SJCRH30 (cell line): ENCODE data around the gene KMT5C. TPM values are rescaled to one million over a fixed set of nuclear protein-coding genes. Genes with fewer than 3 reads are reported as not detected.
A peak's percentile ranks its signal among the peaks of the same experiment; 100 is the strongest.

Experiments used
- DNase-seq, 2 experiments: peaks; one replicate each; pipeline ENCODE4 v3.0.0-alpha.2; 2015 to 2020
- H3K27ac ChIP-seq: fragments of 250-450 bp; sonication (Bioruptor Pico); 2 replicates; pipeline ENCODE4 v1.5.1; 2020; ENCODE audit warnings: mild to moderate bottlenecking, moderate library complexity
- H3K27me3 ChIP-seq: fragments of 250-450 bp; sonication (Bioruptor Pico); 2 replicates; pipeline ENCODE4 v1.5.1; 2020; ENCODE audit warnings: mild to moderate bottlenecking, moderate library complexity
- H3K36me3 ChIP-seq: fragments of 250-450 bp; sonication (Bioruptor Pico); 2 replicates; pipeline ENCODE4 v1.5.1; 2020; ENCODE audit warnings: mild to moderate bottlenecking, moderate library complexity
- H3K4me1 ChIP-seq: fragments of 250-450 bp; sonication (Bioruptor Pico); 2 replicates; pipeline ENCODE4 v1.5.1; 2020; ENCODE audit warnings: mild to moderate bottlenecking, moderate library complexity
- H3K4me3 ChIP-seq: fragments of 250-450 bp; sonication (Bioruptor Pico); 2 replicates; pipeline ENCODE4 v1.5.1; 2020; ENCODE audit warnings: mild to moderate bottlenecking, moderate library complexity
- H3K9me3 ChIP-seq: fragments of 250-450 bp; sonication (Bioruptor Pico); replicated peaks from 2 replicates; pipeline ENCODE4 v1.5.1; 2020; ENCODE audit warnings: mild to moderate bottlenecking, moderate library complexity
- total RNA-seq: library from RNA; depleted of rRNA; stranded (reverse); fragments of >200 nt; shearing (Covaris generic); gene quantifications from 2 replicates; pipeline ENCODE4 v1.2.3, GENCODE V29; 2014; rRNA removed

Gene KMT5C
- 21.2 and 21.6 TPM in 2 replicates for total RNA-seq

DNA sequence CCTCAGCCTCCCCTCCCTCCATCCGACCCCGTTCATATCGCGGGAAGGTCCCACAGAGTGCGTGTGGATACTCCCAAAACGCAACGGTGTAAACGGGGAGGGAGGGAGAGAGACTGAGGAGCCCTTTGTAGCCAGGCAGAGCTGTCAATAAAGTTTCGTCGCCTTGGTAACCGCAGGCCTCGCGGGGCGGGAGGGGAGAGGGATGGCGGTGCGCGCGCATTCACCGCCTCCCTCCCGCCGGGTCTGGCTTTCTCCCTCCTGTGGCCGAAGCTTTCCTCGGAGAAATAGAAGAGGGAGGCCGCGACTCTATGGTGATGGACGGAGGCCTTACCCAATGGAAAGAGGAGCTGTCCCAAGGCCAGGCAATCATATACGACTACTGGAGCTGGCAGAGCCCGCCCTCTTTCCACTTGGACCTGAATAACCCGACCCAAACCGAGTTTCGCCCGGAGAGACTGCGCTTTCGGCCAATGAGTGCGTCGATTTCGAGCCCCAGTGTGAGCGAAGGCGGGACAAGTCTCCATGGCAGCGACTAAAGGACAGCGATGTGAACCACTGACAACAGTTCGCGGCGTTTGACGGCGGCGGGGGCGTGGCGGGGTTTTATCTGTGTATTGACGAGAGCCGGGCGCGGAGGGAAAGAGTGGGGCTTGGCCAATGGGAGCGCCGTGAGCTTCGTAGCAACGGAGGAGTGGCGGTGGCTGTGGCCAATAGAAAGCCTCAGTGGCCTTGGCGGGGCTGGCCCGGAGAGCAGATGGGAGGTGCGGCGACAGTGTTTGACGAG lies at the start of gene KMT5C:
KMT5C (plus strand) TSS at position 772 of the 784 bp plus-strand sequence. CDS start 2,061 bp downstream, outside the sequence.
- no peaks in the 10 kb centered on the region for H3K27me3 ChIP-seq
- peaks cover 4% of the 10 kb centered on the region; the same call in 1 of the 2 replicates for H3K36me3 ChIP-seq
- peak within 1 kb of the TSS; percentile 91 for H3K27ac ChIP-seq
- no peaks in the 10 kb centered on the region for H3K9me3 ChIP-seq
- peak; percentile 100 for DNase-seq
- H3K4me3 ChIP-seq: peak within 1 kb of the TSS; percentile 73
- peaks cover 12% of the 10 kb centered on the region for H3K4me1 ChIP-seq

GRCh38 chr19:55297267-55297666 lies 42.4 kb upstream of the KMT5C start:
- no peak overlapping the region for H3K4me3 ChIP-seq
- peaks cover 2% of the 10 kb centered on the region; the same call in 1 of the 2 replicates for H3K36me3 ChIP-seq
- H3K9me3 ChIP-seq: no peaks in the 10 kb centered on the region
- no peaks in the 10 kb centered on the region for H3K4me1 ChIP-seq
- no peak overlapping the region for H3K27ac ChIP-seq
- H3K27me3 ChIP-seq: no peaks in the 10 kb centered on the region
- DNase-seq: no peak

GRCh38 chr19:55299991-55300390 lies 39.7 kb upstream of the KMT5C start:
- Histone ChIP-seq H3K36me3 (peaks cover 3% of the 10 kb centered on the region; the same call in 1 of the 2 replicates), H3K4me3 (no peak overlapping the region), H3K27ac (no peak overlapping the region), H3K27me3 (no peaks in the 10 kb centered on the region), H3K4me1 (no peaks in the 10 kb centered on the region), H3K9me3 (no peaks in the 10 kb centered on the region)
- no peak for DNase-seq

DNA sequence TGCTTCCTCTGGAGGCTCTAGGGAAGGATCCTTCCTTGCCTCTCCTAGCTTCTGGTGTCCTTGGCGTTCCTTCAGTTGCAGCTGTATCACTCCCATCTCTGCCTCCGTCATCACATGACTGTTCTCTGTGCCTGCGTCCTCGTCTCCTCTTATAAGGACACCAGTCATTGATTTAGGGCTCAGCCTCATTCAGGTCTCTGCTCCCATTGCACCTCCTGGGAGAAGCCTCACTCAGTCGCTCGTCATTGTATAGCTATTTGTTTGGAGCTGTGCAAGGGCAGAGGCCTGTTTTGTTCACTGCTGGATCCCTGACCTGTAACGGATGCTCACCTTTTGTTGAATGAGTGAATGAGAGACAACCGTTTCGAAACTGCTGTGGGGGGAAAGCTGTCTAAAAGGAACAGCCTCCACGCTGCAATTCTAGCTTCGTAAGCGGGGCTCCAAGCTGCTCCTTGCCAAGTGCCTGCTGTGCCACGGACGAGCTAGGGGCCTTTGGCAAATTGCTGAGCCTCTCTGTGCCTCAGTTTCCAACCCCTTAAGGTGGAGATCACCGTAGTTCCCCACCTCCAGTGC lies 38.7 kb upstream of the KMT5C start:
- H3K9me3 ChIP-seq: no peaks in the 10 kb centered on the region
- no peak for DNase-seq
- H3K4me3 ChIP-seq: no peak overlapping the region
- H3K27ac ChIP-seq: no peak overlapping the region
- H3K36me3 ChIP-seq: peaks cover 10% of the 10 kb centered on the region
- no peaks in the 10 kb centered on the region for H3K27me3 ChIP-seq
- H3K4me1 ChIP-seq: no peaks in the 10 kb centered on the region

- H3K4me3 ChIP-seq: no peak overlapping the region
- peak; percentile 66 to 77 for DNase-seq
- H3K4me1 ChIP-seq: no peaks in the 10 kb centered on the region
- H3K9me3 ChIP-seq: no peaks in the 10 kb centered on the region
- no peaks in the 10 kb centered on the region for H3K27me3 ChIP-seq
- H3K36me3 ChIP-seq: peaks cover 10% of the 10 kb centered on the region
- no peak overlapping the region for H3K27ac ChIP-seq
Measured at GRCh38 chr19:55301459-55302317, 38.0 kb upstream of the KMT5C start.

- Histone ChIP-seq H3K4me1 (no peaks in the 10 kb centered on the region), H3K4me3 (no peak overlapping the region), H3K9me3 (no peaks in the 10 kb centered on the region), H3K36me3 (peaks cover 10% of the 10 kb centered on the region), H3K27ac (no peak overlapping the region), H3K27me3 (no peaks in the 10 kb centered on the region)
- DNase-seq: no peak
Measured at GRCh38 chr19:55302318-55302703, 37.4 kb upstream of the KMT5C start.

GRCh38 chr19:55303477-55303876 lies 36.2 kb upstream of the KMT5C start:
- Histone ChIP-seq H3K27ac (no peak overlapping the region), H3K4me1 (no peaks in the 10 kb centered on the region), H3K36me3 (peaks cover 10% of the 10 kb centered on the region), H3K27me3 (no peaks in the 10 kb centered on the region), H3K9me3 (no peaks in the 10 kb centered on the region), H3K4me3 (no peak overlapping the region)
- no peak for DNase-seq

- Histone ChIP-seq H3K27me3 (no peaks in the 10 kb centered on the region), H3K4me3 (no peak overlapping the region), H3K4me1 (no peaks in the 10 kb centered on the region), H3K9me3 (no peaks in the 10 kb centered on the region), H3K27ac (no peak overlapping the region), H3K36me3 (peaks cover 14% of the 10 kb centered on the region)
- peak; percentile 61 to 62 for DNase-seq
Measured at GRCh38 chr19:55304279-55304978, 35.2 kb upstream of the KMT5C start.

DNA sequence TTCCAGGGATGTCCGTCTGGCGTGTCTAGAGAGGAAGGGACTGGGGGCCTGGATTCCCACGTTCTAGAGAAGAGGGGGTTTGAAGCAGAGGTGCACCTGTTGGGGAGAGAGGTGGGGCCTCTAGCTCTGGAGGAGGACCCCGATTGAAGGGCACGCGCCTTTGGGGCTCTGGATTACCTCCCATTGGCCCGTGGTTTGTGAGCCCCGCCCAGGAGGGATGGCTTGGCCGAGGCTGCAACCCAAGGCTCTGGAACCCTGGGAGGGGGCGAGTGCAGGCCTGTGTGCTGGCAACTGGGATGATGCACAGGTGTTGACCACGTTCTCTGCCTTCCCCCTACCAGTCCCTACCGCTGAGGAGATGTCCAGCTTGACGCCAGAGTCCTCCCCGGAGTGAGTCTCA lies 34.7 kb upstream of the KMT5C start:
- Histone ChIP-seq H3K4me1 (no peaks in the 10 kb centered on the region), H3K27ac (no peak overlapping the region), H3K4me3 (no peak overlapping the region), H3K9me3 (no peaks in the 10 kb centered on the region), H3K27me3 (no peaks in the 10 kb centered on the region), H3K36me3 (peaks cover 15% of the 10 kb centered on the region)
- no peak for DNase-seq

DNA sequence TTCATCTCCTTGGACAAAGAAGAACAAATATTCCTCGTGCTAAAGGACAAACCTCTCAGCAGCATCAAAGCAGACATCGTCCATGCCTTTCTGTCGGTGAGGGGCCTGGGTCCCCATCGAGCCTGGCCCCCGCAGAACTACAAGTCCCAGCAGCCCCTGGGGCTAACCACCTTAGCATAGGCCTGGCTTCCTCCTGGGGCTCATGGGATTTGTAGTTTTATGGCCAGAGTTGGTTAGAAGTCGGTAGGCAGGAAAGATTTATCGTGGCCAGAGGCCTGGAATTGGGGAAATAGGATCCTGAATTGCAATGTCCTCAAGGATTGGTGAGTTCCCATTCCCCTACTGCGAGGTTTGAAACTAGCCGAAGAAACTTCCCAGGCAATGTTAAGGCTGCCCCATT lies 34.2 kb upstream of the KMT5C start:
- Histone ChIP-seq H3K27ac (no peak overlapping the region), H3K9me3 (no peaks in the 10 kb centered on the region), H3K4me1 (no peaks in the 10 kb centered on the region), H3K4me3 (no peak overlapping the region), H3K36me3 (peaks cover 15% of the 10 kb centered on the region), H3K27me3 (no peaks in the 10 kb centered on the region)
- DNase-seq: peak; percentile 55 to 65

DNA sequence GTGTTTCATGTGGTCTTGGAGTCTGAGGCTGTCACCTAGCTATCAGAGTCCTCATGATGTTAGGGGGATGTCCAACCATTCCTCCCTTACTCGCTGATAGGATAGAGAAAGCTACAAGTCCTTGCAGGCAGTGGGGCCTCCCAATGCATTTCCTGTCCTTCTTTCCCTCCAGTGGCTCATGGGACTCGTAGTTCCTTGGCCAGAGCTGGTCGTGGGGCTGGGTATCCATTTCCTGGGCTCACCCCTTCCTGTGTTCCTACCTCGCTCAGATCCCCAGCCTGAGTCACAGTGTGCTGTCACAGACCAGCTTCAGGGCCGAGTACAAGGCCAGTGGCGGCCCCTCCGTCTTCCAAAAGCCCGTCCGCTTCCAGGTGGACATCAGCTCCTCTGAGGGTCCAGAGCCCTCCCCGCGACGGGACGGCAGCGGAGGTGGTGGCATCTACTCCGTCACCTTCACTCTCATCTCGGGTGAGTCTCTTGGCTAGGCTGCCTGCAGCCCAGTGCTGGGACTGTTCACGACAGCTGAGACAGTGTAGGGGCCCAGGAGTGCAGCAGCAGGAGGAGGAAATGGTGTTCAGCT lies 33.6 kb upstream of the KMT5C start:
- no peak for DNase-seq
- Histone ChIP-seq H3K27me3 (no peaks in the 10 kb centered on the region), H3K36me3 (peaks cover 15% of the 10 kb centered on the region), H3K9me3 (no peaks in the 10 kb centered on the region), H3K27ac (no peak overlapping the region), H3K4me3 (no peak overlapping the region), H3K4me1 (no peaks in the 10 kb centered on the region)

DNA sequence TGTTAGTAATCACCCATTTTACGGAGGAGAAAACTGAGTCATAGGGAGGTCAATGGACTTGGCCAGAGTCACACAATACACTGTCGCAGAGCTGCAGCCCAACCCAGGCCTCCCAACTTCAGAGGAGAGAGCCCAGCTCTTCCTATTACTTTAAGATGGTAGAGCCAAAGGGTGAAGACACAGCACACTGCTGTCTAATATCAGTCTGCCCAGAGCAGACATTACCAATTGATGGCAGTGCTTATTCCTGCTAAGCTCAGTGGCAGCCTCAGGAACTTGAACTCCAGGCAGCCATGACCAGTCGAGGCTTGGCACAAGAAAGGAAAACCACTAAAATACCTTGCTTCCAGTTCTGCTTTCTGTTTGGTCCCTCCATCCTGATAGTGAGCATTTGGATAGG lies 33.0 kb upstream of the KMT5C start:
- peaks cover 15% of the 10 kb centered on the region for H3K36me3 ChIP-seq
- no peak overlapping the region for H3K27ac ChIP-seq
- no peak overlapping the region for H3K4me3 ChIP-seq
- H3K4me1 ChIP-seq: no peaks in the 10 kb centered on the region
- H3K27me3 ChIP-seq: no peaks in the 10 kb centered on the region
- DNase-seq: no peak
- no peaks in the 10 kb centered on the region for H3K9me3 ChIP-seq

GRCh38 chr19:55308281-55308680 lies 31.4 kb upstream of the KMT5C start:
- no peak overlapping the region for H3K27ac ChIP-seq
- H3K4me3 ChIP-seq: no peak overlapping the region
- no peaks in the 10 kb centered on the region for H3K9me3 ChIP-seq
- H3K36me3 ChIP-seq: peaks cover 15% of the 10 kb centered on the region
- H3K27me3 ChIP-seq: no peaks in the 10 kb centered on the region
- DNase-seq: no peak
- no peaks in the 10 kb centered on the region for H3K4me1 ChIP-seq

GRCh38 chr19:55309448-55309847 lies 30.2 kb upstream of the KMT5C start:
- no peaks in the 10 kb centered on the region for H3K27me3 ChIP-seq
- no peak overlapping the region for H3K4me3 ChIP-seq
- H3K9me3 ChIP-seq: no peaks in the 10 kb centered on the region
- H3K36me3 ChIP-seq: peaks cover 11% of the 10 kb centered on the region; the same call in 1 of the 2 replicates
- no peaks in the 10 kb centered on the region for H3K4me1 ChIP-seq
- no peak for DNase-seq
- H3K27ac ChIP-seq: no peak overlapping the region
